ENCODE measurements around the gene GNL2. TPM values are rescaled to one million over a fixed set of nuclear protein-coding genes. Genes with fewer than 3 reads are reported as not detected.
A peak's percentile ranks its signal among the peaks of the same experiment; 100 is the strongest.

The GNL2 gene
- total RNA-seq (10 to 100 TPM; 54.9 to 59.9 TPM), total RNA-seq (49.8 to 109 reads per million in 2 donors)

DNA sequence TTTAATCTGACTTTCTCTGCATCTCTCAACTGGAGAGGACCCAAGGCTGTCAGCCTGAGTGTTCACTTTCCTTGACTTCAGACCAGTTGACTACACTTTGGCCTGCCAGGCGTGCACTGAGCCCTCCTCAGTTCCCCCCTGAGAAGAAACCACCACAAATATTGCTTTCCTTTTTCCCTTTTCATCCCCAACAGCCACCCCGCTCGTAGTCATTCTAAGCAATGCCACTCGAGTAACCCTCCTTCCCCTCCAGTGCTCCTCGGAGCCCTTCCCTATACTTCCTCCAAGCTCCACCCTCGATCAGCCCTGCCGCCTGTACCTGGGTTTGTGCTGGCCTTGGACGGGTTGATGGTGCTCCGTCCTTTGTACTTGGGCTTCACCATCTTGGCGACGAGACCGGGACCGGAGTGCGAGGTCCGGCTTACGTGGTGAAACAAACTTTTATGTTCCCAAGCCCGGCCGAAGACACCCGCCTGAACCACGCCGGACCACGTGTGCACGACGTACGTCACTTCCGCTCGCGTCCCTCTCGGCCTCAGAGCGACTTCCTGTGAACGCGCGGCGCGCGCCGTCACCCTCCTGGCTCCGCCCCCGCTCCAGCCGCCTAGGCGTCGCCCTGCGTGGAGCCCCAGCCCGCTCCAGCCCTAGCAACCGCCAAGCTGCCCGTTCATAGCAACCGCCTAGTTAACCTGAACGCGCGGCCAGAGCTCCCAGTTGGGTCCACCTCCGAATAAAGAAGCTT lies at the start of gene GNL2:
GNL2 (minus strand) TSS at position 498 of the 742 bp plus-strand sequence; CDS start at position 383, 115 bp downstream.
- H3K9me3 ChIP-seq (ENCODE audit: control insufficient read depth, low read length, poor library complexity, severe bottlenecking), result no peaks in the 10 kb centered on the region
- no peaks in the 10 kb centered on the region for H3K27me3 Mint-ChIP-seq
- ATAC-seq, result peak; percentile 97
- peak within 1 kb of the TSS; percentile 100 for H3K4me3 Mint-ChIP-seq
- peaks cover 5% of the 10 kb centered on the region for H3K36me3 Mint-ChIP-seq (ENCODE audit: low read depth)
- peak; percentile 93 to 94 (median 94) for DNase-seq
- peak within 1 kb of the TSS; percentile 99 for H3K27ac Mint-ChIP-seq
- peaks cover 18% of the 10 kb centered on the region for H3K4me1 Mint-ChIP-seq

DNA sequence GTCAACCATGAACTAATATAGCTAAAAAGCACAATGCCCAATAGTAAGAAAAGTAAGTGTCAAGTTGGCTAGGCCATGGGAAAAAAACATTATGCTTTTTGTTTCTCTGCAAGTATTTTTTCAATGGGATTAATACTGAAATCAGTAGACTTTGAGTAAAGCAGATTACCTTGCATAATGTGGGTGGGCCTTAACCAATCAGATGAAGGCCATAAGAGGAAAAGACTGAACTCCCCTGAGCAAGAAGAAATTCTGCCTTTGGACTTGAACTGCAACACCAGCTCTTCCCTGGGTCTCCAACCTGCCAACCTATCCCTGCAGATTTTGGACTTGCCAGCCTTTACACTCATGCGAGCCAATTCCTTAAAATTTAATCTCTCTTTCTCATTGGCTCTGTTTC lies 45.3 kb upstream of the GNL2 start:
- Mint-ChIP-seq H3K4me1 (peaks cover 2% of the 10 kb centered on the region), H3K27me3 (peaks cover 7% of the 10 kb centered on the region)
- no peak for ATAC-seq

DNA sequence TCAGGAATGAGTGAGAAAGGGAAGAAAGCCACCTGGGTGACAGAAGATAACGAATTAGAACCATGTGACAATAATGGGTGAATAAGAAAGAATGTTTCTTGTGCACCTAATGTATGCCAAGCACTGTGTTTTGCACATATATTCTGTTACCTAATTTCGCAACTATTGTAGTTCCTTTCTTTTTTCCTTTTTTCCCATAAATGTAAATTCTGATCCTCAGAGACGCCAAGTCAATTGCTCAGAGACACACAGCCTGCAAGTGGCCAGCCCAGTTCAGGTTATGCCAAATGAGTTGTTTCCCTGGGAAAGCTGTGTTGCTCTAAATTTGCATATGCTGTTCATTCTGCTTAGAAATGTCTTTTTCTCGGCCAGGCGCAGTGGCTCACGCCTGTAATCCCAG lies 40.7 kb upstream of the GNL2 start:
- Mint-ChIP-seq H3K4me1 (peaks cover 10% of the 10 kb centered on the region), H3K36me3 (ENCODE audit: low read depth) (peaks cover 8% of the 10 kb centered on the region), H3K27ac (no peak overlapping the region), H3K4me3 (no peak overlapping the region), H3K27me3 (peaks cover 44% of the 10 kb centered on the region)
- no peaks in the 10 kb centered on the region for H3K9me3 ChIP-seq (ENCODE audit: control insufficient read depth, low read length, poor library complexity, severe bottlenecking)
- DNase-seq, result no peak
- no peak for ATAC-seq

More for the DNA sequence above, 45.3 kb upstream of the GNL2 start:
- no peaks in the 10 kb centered on the region for H3K36me3 Mint-ChIP-seq (ENCODE audit: low read depth)
- no peak overlapping the region for H3K27ac Mint-ChIP-seq
- peaks cover 4% of the 10 kb centered on the region for H3K9me3 ChIP-seq (ENCODE audit: control insufficient read depth, low read length, poor library complexity, severe bottlenecking)
- H3K4me3 Mint-ChIP-seq, result no peak overlapping the region
- DNase-seq, result no peak

DNA sequence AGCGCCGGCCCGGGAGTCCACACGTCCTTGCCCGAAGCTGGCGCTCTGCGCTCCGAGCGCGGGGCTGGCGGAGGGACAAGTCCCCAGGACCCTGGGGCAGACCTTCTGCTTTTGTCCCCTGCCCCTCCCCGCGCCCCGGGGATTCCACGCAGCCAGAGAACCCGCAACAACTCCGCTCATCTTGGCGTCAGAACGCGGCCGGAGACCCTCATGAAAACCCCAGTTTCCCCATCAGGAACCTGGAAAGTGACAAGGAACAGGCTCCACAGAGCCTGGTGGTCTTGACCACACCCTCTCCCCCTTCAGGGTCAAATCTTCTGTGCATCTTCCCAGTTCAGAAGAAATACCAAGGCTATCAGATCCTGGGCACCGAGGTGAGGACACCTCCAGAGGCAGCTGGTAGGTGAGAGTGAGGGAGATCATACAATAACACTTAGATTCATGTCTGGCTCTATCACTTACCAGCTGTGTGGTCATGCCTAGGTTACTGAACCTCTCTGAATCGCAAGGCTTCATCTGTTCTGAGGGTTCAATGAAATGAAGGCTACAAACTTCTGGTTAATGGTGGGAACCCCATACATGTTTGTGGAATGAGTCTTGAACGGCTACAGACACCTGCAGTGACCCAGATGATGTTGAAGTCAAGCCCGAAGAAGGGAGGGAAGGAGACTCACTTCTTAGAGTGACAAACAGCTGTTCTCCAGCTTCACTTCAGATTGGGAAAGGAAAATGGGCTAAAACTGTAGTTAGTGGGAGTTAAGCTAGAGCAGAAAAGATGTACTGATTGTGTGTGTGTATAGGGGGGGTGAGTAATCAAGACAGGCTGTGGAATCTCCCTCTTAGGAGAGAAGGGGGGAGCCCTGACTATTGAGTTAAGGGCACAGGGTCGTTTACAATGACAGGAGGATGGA lies 39.5 kb upstream of the GNL2 start:
- Mint-ChIP-seq H3K4me3 (peak overlapping the region; percentile 77), H3K4me1 (peaks cover 10% of the 10 kb centered on the region), H3K27ac (no peak overlapping the region), H3K27me3 (peaks cover 56% of the 10 kb centered on the region), H3K36me3 (ENCODE audit: low read depth) (peaks cover 8% of the 10 kb centered on the region)
- no peaks in the 10 kb centered on the region for H3K9me3 ChIP-seq (ENCODE audit: control insufficient read depth, low read length, poor library complexity, severe bottlenecking)
- no peak for DNase-seq
- ATAC-seq, result no peak

DNA sequence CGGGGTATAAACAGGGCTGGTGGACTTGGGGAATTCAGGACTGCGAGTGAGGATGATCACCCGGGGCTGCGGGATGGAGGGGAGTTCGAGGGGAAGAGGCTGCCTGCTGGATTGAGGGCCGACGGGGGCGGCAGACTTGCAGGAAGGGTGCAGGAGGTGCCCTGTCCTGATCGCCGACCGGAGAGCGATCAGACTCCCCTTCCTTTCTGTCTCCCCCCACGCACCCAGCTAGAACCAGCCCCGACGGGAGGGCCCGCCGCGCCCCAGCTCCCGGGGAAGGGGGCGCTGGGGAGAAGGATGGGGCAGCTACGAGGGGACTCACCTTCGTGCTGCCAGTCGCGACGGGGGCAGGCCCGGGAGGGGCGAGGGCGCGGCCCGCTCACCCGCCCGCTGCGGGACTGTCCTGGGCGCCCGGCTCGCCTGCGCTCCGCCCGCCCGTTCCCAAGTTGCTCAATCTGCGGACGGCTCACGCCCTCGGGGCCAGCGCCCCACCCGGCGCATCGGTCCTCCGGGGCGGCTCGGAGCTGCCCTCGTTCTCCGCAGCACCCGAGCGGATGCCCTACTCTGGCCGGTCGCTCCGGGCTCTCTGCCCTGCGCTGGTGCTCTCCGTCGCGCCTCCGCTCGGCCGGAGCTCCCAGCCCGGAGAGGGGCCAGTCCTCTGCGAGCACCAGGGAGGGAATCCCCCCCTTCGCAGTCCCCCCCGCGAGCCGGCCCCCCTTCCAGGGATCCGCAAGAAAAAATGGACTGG lies 38.7 kb upstream of the GNL2 start, which contains the start of gene RSPO1:
RSPO1 (minus strand) TSS at position 649 of the 748 bp plus-strand sequence. CDS start 5,231 bp downstream, outside the sequence.
- H3K27ac Mint-ChIP-seq, result no peak within 1 kb of the TSS
- peaks cover 8% of the 10 kb centered on the region for H3K36me3 Mint-ChIP-seq (ENCODE audit: low read depth)
- peak within 1 kb of the TSS; percentile 77 for H3K4me3 Mint-ChIP-seq
- peaks cover 64% of the 10 kb centered on the region for H3K27me3 Mint-ChIP-seq
- no peaks in the 10 kb centered on the region for H3K9me3 ChIP-seq (ENCODE audit: control insufficient read depth, low read length, poor library complexity, severe bottlenecking)
- DNase-seq (no peak), ATAC-seq (peak; percentile 27)
- H3K4me1 Mint-ChIP-seq, result peaks cover 10% of the 10 kb centered on the region

- ATAC-seq (no peak), DNase-seq (no peak)
- H3K9me3 ChIP-seq (ENCODE audit: control insufficient read depth, low read length, poor library complexity, severe bottlenecking), result no peaks in the 10 kb centered on the region
- Mint-ChIP-seq H3K27ac (no peak overlapping the region), H3K36me3 (ENCODE audit: low read depth) (peaks cover 8% of the 10 kb centered on the region), H3K4me3 (peak overlapping the region; percentile 41), H3K4me1 (peaks cover 10% of the 10 kb centered on the region), H3K27me3 (peaks cover 69% of the 10 kb centered on the region)
Measured at GRCh38 chr1:37633938-37634243, 38.2 kb upstream of the GNL2 start.

GRCh38 chr1:37633040-37633937 lies 37.6 kb upstream of the GNL2 start:
- no peaks in the 10 kb centered on the region for H3K9me3 ChIP-seq (ENCODE audit: control insufficient read depth, low read length, poor library complexity, severe bottlenecking)
- ATAC-seq, result no peak
- Mint-ChIP-seq H3K4me3 (peak overlapping the region; percentile 41), H3K27me3 (peaks cover 75% of the 10 kb centered on the region), H3K36me3 (ENCODE audit: low read depth) (peaks cover 8% of the 10 kb centered on the region), H3K27ac (no peak overlapping the region), H3K4me1 (peaks cover 10% of the 10 kb centered on the region)
- no peak for DNase-seq

DNA sequence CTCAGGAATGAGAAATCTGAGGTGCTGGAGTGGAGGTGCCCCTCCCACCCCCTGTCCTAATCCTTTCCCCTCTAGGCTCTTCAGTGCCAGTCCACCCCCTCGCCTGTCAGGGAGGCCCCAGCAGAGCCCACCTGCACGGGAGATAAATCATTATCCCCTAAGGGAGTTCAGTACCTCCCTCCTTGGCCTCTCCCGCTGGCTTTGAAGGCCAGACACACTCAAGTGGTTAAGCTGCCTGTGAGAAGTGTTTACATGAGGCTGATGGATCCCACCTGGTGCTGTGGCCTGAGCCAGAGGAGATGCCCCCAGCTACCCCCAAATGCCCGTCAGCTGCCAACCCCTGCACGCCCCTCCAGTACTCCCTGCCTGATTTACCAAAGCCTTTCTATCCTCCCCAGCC lies 35.3 kb upstream of the GNL2 start:
- Mint-ChIP-seq H3K27ac (no peak overlapping the region), H3K4me1 (peaks cover 8% of the 10 kb centered on the region), H3K27me3 (peaks cover 90% of the 10 kb centered on the region), H3K36me3 (ENCODE audit: low read depth) (peaks cover 8% of the 10 kb centered on the region), H3K4me3 (no peak overlapping the region)
- ATAC-seq, result no peak
- DNase-seq, result no peak
- H3K9me3 ChIP-seq (ENCODE audit: control insufficient read depth, low read length, poor library complexity, severe bottlenecking), result no peaks in the 10 kb centered on the region

DNA sequence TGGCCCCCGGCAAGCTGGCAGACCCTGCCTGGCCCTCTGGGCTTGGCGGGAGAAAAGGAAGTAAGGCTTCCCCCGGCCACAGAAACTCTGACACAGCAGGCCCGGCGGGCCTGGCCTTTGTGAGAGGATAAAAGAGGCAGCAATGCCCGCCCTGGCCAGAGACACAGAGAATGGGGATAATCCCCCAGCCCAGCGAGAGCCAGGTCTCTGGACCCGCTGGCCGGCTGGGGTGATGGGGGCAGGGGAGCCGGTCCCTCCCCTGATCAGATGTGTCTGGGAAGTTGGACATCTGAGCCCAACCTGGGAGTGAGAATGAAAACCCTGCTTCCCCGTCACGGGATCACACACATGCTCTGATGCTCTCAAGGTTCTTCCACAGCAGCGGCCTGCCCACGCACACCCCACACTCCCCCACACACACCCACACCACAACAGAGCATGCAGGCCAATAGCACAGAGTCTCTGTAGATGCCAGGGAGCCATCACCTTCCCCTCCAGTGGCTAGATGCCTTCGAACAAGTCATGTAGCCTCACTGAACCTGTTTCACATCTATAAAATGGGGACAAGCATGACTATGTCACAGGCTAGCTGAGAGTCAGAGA lies 34.8 kb upstream of the GNL2 start:
- ATAC-seq, result no peak
- no peaks in the 10 kb centered on the region for H3K9me3 ChIP-seq (ENCODE audit: control insufficient read depth, low read length, poor library complexity, severe bottlenecking)
- H3K27ac Mint-ChIP-seq, result no peak overlapping the region
- no peak overlapping the region for H3K4me3 Mint-ChIP-seq
- H3K27me3 Mint-ChIP-seq, result peaks cover 90% of the 10 kb centered on the region
- peaks cover 7% of the 10 kb centered on the region for H3K36me3 Mint-ChIP-seq (ENCODE audit: low read depth)
- no peak for DNase-seq
- peaks cover 8% of the 10 kb centered on the region for H3K4me1 Mint-ChIP-seq

GRCh38 chr1:37629726-37630425 lies 34.1 kb upstream of the GNL2 start:
- Mint-ChIP-seq H3K36me3 (ENCODE audit: low read depth) (peaks cover 8% of the 10 kb centered on the region), H3K27me3 (peaks cover 90% of the 10 kb centered on the region), H3K27ac (no peak overlapping the region), H3K4me1 (peaks cover 9% of the 10 kb centered on the region), H3K4me3 (no peak overlapping the region)
- ATAC-seq, result no peak
- no peak for DNase-seq
- H3K9me3 ChIP-seq (ENCODE audit: control insufficient read depth, low read length, poor library complexity, severe bottlenecking), result no peaks in the 10 kb centered on the region

- Mint-ChIP-seq H3K36me3 (ENCODE audit: low read depth) (peaks cover 8% of the 10 kb centered on the region), H3K27ac (no peak overlapping the region), H3K4me1 (peaks cover 10% of the 10 kb centered on the region), H3K27me3 (peaks cover 93% of the 10 kb centered on the region), H3K4me3 (no peak overlapping the region)
- no peaks in the 10 kb centered on the region for H3K9me3 ChIP-seq (ENCODE audit: control insufficient read depth, low read length, poor library complexity, severe bottlenecking)
- ATAC-seq, result no peak
- no peak for DNase-seq
Measured at GRCh38 chr1:37629008-37629407, 33.3 kb upstream of the GNL2 start.

All from T-helper 17 cell (primary cell).